ENCODE results near the gene ZNF362. TPM values are rescaled to one million over a fixed set of nuclear protein-coding genes. Genes with fewer than 3 reads are reported as not detected.
A peak's percentile ranks its signal among the peaks of the same experiment; 100 is the strongest.

The ZNF362 gene
- total RNA-seq, 1 donor from 2014 or later, result 14.0 TPM

DNA sequence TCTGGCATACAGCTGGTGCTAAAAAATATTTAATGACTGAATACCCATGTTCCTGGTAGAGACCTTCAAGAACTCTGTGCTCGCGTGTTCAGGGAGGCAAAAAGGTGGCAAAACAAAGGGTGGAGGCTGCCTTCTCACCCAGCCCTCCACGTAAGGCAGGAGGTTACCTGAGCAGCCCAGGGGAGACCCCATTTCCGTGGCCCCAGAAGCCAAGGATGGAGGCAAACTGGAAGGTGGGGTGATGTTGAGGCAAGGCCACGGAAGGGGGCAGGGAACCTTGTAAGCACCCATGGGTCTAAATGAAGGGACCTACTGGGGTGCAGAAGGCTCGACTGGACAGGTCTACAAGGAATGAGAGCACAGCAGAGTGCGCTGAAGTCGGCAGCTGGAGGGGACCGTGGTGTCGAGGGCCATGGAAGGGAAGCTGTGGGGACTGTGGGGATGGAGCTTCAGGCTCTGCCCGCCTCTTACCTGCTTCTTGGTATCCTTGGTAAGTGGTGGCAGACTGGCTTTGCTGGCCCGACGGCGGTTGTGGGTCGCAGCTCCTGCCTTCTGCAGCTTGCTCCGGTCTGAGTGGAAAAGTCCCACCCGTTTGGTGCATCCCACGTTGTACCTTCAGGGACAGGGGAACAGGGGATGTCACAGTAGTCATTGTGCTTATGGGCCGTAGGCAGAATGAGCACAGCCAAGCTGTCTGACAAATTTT is 73.5 kb downstream of the ZNF362 start:
- no peak for ATAC-seq

GRCh38 chr1:33330361-33330890 is 74.1 kb downstream of the ZNF362 start:
- ATAC-seq, result no peak

- ATAC-seq, result no peak
Observed at GRCh38 chr1:33330906-33331305, 74.6 kb downstream of the ZNF362 start.

- no peak for ATAC-seq
Observed at GRCh38 chr1:33331444-33332356, 75.4 kb downstream of the ZNF362 start.

- ATAC-seq, result no peak
Observed at GRCh38 chr1:33332357-33332789, 76.1 kb downstream of the ZNF362 start.

DNA sequence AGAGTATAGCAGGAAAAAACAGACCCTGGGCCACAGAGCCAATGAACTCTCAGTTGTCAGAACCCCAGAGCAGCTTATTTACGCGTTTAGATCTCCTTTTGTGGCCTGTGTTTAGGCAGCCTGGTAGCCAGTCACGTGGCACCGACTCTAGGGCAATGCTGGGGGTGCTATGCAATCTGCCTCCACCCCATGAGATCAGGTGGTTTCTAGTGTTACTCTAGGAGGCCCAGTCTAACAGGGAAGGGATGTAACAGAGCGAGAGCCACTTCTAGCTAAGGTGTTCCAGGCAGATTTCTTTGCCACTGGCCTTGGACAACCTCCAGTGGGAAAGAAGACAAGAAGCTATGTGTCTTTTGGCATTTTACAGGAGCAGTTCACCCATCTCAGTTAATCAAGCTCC is 76.6 kb downstream of the ZNF362 start:
- ATAC-seq, result no peak

GRCh38 chr1:33334081-33334552 is 77.8 kb downstream of the ZNF362 start:
- ATAC-seq, result peak; percentile 5

DNA sequence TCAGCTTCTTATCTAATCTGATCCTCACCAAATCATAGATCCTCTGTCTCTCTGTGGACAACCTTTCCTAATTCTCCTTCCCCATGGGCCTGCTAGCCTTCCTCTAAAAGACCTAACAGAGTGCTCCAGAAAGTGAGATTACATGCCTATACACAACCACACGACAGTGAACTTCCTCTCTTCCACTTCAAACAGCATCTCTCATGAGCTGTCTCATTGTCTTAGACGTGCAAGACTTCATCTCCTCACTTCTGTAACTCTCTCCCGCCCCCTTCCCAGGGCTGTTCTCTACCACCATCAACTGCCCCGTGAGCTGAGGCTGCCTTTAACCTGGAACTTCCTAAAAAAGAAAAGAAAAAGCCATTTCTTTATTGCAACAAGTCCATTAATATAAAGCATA is 78.7 kb downstream of the ZNF362 start:
- no peak for ATAC-seq

DNA sequence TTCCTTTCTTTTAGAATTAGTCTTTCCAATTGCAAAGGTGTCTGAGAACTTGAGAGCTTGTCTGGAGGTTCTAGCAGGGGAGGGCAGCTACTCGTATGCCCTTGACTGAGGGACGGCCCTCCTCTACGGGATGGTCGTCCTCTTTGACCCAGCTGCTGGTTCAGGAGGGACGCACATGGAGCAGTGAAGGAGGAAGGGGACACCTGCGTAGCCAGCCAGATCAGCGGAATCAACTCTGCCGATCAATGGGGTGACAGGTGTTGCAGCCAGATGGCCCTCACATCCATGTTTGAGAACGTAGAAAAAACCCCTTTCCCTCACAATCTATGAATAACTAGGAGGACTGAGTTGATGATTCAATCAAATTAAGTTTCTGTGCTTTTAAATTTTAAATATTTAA is 80.3 kb downstream of the ZNF362 start:
- no peak for ATAC-seq

DNA sequence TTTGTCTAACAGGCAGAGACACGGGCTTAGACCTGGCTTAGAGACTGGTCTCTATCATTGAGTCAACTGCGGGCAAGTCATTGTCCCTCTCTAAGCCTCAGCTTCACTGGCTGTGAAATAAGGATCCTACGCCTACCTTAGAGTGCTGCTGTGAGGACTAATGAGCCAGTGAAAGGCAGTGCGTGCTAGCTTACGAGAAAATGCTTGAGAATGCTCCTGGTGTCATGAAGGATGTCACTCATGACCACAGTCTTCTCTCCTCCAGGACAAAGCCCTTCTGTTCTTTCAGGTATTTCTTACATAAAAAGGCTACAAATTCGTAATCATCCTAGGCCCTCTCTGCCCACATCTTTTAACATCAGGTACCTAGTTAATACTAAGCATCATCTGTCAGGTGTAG is 81.1 kb downstream of the ZNF362 start:
- ATAC-seq, result no peak

DNA sequence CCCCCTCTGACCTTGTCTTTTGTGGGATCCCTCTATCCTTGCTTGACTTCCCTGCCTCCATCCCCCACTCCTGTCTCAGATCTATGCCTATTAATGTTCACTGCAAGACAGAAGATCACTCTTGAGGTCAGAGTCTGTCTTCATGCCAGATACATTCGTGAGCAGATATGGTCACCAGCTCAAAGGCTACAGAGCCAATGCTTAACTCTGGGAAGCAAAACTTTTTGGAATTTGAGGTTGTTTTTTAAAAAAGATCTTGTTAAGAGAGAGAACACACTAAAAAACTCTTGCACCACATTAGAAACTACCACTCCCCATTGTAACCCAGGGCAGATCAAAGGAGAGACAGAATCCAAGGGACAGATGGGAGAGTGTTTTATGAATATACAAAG is 81.8 kb downstream of the ZNF362 start:
- no peak for ATAC-seq

DNA sequence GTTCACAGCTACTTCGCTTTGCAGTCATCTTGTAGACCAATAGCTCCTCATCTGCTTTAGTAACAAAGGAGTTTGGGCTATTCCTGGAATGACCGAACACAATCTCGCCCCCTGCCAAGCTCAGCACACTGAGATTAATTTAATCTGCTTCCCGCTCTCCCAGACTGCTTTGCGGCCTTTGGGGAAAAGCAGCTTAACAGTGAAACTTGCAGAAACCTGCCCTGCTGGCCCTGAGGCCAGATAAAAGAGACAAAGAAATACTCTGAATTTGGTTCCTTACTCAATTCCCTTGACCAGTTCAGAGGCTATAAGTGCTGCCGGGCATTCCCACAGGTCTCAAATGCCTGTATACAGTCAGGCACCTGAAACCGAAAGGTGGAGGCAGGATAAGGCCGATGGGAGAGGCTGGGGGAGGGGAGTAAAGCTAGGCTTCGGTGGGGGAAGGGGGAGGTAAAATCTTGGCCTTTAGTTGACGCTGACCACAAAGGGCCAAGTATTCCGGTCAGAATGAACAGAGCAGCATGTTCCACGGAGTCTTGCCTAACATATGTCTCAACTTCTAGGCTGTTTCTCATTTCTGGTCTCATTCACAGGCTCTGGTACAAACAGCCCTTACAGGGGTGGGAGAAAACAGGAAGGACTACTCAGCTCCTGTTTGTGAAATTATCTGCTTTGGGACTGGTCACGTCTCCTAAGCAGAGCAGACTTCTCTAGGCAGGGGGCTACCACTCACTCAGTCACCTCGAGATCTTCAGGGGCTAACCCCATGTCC is 82.3 kb downstream of the ZNF362 start:
- peak; percentile 16 for ATAC-seq

- ATAC-seq, result no peak
Observed at GRCh38 chr1:33339413-33339812, 83.1 kb downstream of the ZNF362 start.

DNA sequence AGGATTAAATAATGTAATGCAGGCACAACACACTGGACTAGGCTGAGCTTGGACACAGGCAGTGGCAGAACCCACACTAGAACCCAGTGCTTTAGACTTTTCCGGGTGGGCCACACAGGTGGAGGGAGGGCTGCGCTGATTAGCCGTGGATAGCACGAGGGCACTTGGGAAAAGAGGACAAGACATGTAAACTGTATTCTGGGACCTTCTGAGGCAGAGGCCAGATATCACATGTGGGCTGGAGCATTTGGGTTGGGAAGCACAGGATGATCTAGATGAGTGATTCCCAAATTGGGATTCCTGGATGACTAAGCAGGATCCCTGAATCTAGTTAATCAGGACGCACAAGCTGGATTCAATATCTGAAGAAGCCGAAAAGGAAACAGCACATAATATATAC is 84.9 kb downstream of the ZNF362 start:
- no peak for ATAC-seq

GRCh38 chr1:33342041-33342723 is 85.9 kb downstream of the ZNF362 start:
- peak; percentile 60 for ATAC-seq

GRCh38 chr1:33343539-33343938 is 87.2 kb downstream of the ZNF362 start:
- ATAC-seq, result no peak

- no peak for ATAC-seq
Observed at GRCh38 chr1:33344896-33345560, 88.7 kb downstream of the ZNF362 start.

DNA sequence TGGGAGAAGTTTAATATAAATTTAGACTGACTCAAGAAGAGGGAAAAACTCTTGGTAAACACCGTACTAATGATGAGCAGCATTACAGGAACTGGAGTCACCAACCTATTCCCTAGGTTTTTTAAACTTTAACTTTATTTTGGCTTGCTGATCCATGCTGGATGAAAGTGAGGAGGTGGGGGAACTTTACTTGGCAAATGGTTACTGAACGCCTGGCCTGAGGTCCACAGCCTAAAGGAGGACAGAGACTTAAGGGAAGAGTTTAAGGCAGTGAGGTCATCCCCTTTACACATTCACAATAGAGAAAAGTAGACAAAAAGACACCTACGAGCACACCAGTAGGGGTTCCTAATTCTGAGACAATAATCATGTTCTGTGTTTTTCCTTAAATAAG is 90.2 kb downstream of the ZNF362 start:
- ATAC-seq, result no peak

DNA sequence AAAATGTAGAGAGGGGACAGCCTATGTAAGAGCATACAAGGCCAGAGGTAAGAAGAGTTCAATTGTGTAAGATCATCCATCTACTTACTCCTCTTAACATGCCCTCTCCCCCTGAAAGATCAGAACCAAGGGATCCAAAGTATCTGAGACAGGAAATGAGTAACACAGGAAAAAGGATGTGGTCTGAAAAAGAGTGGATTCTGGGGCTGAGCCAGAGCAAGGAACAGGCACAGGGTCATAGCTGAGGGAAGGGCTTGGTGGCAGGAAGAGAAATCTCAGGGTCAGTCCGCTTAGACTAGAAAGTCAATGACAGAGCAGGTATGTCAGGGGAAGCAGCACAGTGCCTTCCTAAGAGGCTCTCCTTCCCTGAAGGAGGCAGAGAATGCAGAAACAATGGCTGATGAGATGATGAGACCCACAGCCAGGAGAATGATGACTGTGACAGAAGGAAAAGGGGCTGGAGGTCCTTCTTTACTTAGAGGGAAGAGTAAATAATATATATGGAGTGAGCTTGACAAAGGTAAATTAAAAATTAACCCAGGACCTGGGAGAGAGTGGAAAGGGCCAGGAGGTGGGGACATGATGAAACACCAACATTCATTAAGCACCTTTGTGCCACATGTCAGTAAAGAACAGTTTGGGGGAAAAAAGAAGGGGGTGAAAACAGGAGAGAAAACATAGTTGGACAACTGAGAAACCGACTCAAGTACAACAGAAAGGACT is 90.8 kb downstream of the ZNF362 start:
- peak; percentile 33 for ATAC-seq

GRCh38 chr1:33347650-33347992 is 91.3 kb downstream of the ZNF362 start:
- ATAC-seq, result no peak

- ATAC-seq, result no peak
Observed at GRCh38 chr1:33348194-33348593, 91.9 kb downstream of the ZNF362 start.
